ENCODE data around the gene HMGB1.
"Not testable (repeated sequence)": the region's sequence is repeated elsewhere in the genome, so short reads cannot be mapped to it uniquely, and the experiment has no call there.

Gene HMGB1

DNA sequence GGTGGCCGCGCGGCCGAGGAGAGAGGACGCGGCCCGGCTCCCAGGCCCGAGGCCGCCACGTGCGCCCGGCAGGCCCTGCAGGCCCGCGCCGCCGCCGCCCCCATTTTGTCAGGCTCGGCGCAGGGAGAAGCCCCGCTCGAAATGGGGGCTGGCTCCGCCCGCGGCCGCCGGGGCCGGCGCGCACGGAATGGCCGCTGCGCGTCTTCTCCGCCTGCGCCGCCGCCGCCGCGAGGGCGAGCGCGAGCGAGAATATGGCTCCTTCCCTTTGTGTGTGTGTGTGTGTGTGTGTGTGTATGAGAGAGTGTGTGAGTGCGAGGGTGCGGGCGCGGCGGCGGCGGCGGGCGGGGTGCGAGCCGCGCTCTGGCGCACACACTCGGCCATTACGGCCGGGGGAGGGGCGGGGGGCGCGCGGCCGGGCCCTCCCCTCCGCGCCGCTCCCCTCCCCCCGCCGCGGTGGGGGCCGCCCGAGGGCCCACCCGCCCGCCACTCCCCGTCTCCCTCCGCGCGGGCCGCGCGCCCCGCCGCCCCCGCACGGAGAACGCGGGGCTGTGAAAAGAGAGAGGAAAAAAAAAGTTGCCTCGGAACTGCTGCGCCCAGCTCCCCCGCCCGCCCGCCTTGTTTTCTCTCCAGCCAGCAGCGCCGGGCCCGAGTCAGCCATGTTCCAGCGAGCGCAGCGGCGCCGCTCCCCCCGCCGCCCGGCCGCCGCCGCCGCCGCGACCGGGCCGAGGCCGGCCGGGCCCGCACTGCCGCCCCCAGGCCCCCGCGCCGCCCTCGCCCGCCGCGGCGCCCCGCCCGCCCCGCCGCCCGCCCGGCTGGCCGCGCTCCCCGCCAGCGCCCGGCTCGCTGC, 1.0 kb downstream of the HMGB1 start:
- peak; percentile 70 to 78 (median 74) for DNase-seq

DNA sequence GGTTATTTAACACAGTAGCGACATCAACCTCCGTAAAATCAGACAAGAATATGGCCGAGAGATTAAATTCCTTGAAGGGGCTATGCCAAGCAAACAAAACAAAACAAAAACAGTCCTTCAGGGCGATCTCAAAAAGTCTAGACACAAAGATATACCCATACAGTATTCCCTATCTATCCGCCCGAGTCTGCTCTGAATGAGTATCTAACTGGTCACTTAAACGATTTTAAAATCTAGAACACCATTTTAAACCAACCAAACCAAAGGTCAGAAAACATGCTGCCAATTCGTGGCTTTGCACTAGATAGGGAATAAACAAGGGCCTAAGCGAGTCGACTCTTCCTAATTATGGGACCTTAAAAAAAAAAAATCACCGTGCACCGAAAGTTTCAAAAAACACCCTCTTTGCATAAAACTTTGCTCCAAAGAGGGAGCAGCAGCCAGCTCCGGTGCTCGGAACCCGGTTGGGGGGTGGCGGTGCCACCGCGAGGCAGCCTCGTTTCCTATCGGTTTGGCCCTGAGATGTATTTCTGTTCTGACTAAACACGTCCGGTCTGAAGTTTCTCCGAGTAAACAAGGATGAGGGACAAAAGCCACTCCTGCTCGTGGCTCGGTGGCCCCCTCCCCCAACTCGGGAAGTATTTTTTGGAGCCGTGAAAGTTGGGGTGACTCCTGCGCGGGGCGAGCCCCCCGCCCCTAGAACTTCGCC, 1.8 kb downstream of the HMGB1 start:
- peak; percentile 40 to 48 (median 44) for DNase-seq

DNA sequence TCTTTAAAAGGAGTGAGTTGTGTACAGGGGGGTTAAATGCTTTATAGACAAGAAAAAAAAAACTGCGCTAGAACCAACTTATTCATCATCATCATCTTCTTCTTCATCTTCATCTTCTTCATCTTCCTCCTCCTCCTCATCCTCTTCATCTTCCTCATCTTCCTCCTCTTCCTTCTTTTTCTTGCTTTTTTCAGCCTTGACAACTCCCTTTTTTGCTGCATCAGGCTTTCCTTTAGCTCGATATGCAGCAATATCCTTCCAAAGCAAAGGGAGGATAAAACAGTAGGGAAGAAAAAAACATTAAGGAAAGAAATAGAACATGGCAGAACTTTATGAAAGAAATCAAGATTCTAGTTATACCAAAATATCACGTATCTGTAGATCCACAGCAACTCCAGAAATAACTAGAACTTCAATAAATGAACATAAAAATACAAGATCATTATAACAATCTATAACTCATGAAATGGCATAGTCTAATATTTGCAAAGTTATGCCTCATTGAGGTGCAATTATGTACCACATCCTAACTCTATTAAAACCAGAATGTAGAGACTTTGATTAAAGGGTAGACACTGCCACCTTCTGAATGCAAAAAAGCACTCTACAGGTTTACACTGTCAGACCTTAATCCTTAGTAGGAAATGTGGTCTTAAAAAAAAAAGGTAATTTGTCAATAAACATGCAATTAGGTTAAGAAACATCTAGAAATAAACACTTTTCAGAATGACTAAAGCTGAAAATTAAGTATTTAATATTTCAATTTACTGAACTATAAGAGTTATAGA, 4.3 kb downstream of the HMGB1 start:
- DNase-seq = not testable (repeated sequence)

DNA sequence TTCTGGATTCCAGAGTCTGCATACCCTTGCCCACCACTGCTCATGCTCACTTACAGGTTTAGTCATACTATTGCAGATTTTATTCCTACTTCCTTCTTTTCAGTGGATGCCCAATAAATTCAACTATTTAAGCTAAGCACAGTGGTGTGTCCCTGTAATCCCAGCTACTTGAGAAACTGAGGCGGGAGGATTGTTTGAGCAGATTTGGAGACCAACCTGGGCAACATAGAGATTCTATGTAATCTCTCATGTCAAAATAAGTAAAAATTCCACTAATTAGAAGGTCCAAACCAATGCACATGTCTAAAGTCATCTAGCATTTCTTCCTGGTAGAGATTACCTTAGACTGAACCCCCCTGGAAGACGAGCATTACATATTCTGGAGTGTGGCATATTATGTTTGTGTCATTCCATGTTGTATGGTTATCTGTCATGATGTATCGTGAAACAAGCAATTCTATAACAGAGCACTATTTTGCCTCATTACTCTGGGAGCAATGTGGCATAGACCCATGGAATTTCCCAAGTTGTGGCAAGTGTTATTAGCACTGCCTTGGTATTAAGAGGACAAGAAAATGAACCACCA, 8.3 kb downstream of the HMGB1 start:
- DNase-seq = no peak

- no peak for DNase-seq
These were observed 9.4 kb downstream of the HMGB1 start for GRCh38 chr13:30456290-30456689.

- no peak for DNase-seq
These were observed 10.7 kb downstream of the HMGB1 start for GRCh38 chr13:30454991-30455390.

DNA sequence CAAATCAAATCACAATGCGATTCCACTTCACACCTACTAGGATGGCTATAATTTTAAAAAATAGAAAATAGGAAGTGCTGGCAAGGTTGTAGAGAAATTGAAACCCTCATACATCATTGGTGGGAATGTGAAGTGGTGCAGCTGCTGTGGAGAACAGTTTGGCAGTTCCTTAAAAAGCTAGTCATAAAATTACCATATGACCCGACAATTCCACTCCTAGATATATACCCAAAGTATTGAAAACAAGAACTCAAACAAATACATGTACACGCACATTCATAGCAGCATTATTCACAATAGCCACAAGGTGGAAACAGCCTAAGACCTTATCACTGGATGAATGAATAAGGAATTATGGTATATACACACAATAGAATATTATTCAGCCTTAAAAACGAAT, 12.0 kb downstream of the HMGB1 start:
- no peak for DNase-seq

DNA sequence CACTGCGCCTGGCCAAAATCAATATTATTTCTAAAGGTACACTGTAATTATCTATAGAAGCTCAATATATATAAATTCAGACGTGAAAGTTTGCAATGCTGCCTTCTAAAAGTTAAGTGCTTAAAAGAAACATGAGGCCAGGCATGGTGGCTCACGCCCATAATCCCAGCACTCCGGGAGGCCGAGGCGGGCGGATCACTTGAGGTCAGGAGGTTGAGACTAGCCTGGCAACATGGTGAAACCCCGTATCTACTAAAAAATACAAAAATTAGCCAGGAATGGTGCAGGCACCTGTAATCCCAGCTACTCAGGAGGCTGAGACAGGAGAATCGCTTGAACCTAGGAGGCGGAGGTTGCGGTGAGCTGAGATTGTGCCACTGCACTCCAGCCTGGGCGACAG, 14.3 kb downstream of the HMGB1 start:
- not testable (repeated sequence) for DNase-seq

DNA sequence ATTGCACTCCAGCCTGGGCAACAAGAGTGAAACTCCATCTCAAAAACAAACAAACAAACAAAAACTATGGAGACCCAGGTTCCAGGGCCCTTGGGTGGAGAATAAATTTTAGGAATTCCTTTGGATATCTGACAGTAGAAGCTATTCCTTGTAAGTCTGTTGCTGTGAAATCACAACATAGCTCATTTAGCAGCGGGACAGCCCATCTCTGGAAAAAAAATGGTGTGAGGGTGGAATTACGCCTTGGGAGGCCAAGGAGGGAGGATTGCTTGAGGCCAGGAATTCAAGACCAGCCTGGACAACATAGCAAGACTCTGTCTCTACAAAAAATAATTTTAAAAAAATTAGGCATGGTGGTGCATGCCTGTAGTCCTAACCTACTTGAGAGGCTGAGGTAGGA, 15.7 kb downstream of the HMGB1 start:
- no peak for DNase-seq

- DNase-seq = no peak
These were observed 17.3 kb downstream of the HMGB1 start for GRCh38 chr13:30448441-30448840.

GRCh38 chr13:30446126-30446500, 19.6 kb downstream of the HMGB1 start:
- DNase-seq = no peak

DNA sequence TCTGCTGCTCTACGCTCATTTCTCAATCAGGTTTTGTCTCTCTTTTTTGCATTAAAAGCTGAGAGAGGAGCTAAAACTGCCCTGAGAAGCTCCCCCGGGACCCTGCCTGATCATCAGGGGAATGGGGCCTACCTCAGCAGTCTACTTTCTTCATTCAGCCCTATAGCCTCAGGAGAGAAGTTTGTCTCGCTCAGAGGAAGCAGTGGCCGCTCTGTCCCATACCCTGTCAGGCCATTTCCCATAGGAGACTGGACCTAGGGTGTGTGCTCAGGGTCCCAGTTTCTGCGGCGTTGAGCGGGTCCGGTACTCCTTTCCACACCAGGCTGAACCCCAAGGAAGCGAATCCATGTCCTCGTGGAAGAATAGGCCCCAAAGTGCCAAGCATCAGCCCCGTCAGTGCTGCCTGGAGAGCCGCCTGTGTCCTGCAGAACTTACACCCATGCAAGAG, 21.8 kb downstream of the HMGB1 start:
- no peak for DNase-seq

DNA sequence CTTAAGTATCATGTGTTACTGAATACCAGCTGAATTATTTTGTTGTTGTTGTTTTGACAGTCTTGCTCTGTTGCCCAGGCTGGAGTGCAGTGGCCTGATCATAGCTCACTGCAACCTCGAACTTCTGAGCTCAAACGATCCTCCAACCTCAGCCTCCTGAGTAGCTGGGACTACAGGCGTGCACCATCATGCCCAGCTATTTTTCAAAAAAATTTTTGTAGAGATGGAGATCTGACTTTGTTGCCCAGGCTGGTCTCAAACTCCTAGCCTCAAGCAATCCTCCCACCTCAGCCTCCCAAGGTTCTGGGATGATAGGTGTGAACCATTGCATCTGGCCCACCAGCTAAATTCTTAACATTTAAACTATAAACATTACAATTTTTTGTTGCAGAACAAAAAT, 22.2 kb downstream of the HMGB1 start:
- DNase-seq = not testable (repeated sequence)

GRCh38 chr13:30442926-30443325, 22.8 kb downstream of the HMGB1 start:
- no peak for DNase-seq

DNA sequence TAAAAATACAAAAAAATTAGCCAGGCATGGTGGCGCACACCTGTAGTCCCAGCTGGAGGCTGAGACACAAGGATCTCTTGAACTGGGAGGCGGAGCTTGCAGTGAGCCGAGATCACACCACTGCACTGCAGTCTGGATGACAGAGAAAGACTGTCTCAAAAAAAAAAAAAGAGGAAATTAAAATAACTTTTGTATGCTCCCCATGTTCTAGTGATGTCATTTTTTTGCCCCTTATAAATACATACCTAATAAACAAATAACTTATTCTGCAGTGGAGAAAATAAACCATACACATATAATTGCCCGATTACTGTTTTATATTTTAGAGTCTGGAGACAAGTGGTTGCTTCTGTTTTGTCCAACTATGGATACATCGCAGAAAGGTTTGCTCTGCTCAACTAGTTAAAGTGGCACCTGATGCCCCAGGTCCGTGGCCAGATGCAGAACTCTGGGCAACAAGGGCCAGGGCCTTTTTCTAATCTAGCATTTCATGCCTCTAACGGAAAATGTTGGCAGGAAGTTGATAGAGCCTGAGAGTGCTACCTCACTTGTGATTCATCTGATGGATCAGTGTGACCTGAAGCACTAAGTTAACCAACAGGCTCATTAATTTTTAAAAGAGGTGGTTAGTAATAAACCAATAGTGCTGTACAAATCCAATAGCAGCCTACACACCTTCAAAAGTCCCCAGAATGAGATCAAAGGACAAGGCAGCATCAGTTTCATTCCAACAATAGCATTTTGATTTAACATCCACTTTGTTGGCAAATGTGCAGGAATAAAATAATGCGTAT, 24.6 kb downstream of the HMGB1 start:
- DNase-seq = no peak

GRCh38 chr13:30438286-30438685, 27.4 kb downstream of the HMGB1 start:
- no peak for DNase-seq

DNA sequence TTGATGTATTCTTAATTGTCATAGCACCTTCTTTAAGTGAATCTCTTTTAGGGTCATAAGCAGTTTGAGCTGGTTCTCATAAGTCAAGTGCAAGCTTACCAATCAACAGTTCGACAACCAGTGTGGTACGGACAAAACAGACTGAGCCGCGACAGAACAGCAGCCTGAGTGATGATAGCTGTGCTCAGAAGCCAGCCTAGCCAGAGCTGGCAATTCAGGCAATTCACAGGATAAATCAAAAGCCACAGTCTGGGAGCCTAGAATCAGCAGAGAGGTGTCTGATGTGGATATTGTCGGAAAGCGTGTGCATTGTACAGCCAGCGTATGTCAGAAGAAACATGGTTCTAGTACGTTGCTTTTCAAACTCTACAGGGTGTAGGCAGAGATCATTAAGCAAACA, 28.6 kb downstream of the HMGB1 start:
- no peak for DNase-seq

DNA sequence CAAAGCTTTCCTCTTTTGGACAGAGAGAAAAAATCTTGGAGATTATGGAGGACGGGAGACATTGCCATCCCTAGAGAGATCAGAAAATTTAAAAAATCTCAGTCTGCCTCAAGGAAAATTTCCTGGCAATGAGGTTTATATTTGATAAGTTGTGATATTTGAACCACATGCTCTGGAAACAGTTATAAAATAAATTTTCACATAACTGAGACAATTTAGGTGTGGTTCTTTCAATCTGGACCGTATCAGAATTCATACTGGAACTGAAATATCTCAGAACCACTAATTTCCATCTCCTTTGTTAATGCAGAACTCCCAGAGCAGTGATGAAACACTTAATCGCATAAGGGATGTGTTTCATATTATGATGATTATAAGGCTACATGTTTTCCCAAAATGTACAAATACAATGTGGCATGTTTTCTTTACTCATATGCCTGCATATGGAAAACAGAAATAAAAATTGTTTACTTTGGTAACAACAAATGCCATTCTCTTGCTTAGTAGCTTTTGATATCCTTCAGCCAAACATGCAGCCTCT, 29.8 kb downstream of the HMGB1 start:
- DNase-seq = no peak

DNA sequence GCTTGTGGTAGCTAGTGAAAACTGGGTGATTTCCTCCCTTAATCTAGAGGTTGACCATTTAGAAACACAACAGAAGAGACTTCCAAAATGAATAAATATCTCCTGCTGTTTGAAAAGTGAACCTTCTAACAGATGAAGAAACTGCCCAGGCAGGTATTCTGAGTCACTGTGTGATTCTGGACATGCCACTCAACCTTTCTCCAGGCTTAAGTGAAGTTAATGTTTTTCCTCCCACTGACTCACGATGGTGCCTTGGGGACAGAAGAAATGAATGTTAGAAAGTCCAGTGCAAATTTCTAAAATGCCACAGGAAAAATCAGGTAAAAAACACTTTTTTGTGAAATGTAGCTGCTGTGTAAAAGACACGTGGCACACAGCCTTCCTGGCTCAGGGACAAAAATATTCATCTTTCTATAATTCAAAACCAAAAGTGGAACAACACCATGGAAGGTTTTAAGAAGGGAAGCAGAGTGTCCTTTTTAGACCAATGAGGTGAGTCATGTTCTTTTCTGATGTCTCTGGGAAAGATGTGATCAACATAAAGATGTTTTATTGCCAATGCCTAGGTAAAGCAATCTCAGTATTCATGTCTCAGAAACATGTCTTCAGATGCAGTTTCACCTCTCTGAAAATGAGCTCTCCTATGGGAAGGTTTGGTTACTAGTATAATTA, 34.3 kb downstream of the HMGB1 start:
- no peak for DNase-seq

GRCh38 chr13:30429721-30430694, 35.7 kb downstream of the HMGB1 start:
- no peak for DNase-seq
